SK-N-SH (cell line): ENCODE measurements around the gene KCTD3.

Experiments used
- MEF2A ChIP-seq: IDR thresholded peaks from 2 replicates; pipeline ENCODE4 v1.4.0; 2012; ENCODE audit warnings: low read depth, borderline replicate concordance
- NRF1 ChIP-seq: IDR thresholded peaks from 2 replicates; pipeline ENCODE4 v1.6.1; 2012; ENCODE audit warnings: low read depth, mild to moderate bottlenecking, low read length
- TF ChIP-seq, protein P1 (sequence below): IDR thresholded peaks from 2 replicates; pipeline ENCODE4 v1.4.0; 2012; ENCODE audit warnings: low read depth
- TF ChIP-seq, protein P2 (sequence below): fragments of 200-600 bp; sonication (generic); IDR thresholded peaks from 2 replicates; pipeline ENCODE4 v1.6.1; 2017; ENCODE audit warnings: antibody characterized with exemption, mild to moderate bottlenecking, moderate library complexity
- TF ChIP-seq, protein P3 (sequence below): IDR thresholded peaks from 2 replicates; pipeline ENCODE4 v1.6.1; 2012; ENCODE audit warnings: mild to moderate bottlenecking, low read depth, low read length, moderate library complexity

DNA sequence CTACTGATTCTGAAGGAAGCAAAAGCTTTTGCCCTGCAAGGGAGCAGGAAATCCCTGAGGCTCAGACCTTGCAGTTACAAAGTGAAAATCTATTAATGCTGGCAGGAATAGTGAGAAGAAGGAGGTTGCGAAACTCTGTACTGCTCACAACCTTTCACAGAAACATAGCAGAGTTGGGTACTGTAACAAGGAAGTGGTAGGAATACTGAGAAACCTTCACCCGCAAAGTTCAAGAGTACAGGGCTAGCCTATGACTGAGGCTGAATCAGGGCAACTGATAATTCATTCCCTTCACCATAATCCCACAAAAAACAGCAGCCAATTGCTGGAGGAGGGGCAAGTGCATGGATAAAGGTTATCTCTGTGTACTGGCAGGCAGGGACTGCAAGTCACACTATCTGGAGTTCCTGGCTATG, 23.9 kb upstream of the KCTD3 start:
- TF ChIP-seq, protein P1, sequence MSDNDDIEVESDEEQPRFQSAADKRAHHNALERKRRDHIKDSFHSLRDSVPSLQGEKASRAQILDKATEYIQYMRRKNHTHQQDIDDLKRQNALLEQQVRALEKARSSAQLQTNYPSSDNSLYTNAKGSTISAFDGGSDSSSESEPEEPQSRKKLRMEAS = no peak
- TF ChIP-seq, protein P2, sequence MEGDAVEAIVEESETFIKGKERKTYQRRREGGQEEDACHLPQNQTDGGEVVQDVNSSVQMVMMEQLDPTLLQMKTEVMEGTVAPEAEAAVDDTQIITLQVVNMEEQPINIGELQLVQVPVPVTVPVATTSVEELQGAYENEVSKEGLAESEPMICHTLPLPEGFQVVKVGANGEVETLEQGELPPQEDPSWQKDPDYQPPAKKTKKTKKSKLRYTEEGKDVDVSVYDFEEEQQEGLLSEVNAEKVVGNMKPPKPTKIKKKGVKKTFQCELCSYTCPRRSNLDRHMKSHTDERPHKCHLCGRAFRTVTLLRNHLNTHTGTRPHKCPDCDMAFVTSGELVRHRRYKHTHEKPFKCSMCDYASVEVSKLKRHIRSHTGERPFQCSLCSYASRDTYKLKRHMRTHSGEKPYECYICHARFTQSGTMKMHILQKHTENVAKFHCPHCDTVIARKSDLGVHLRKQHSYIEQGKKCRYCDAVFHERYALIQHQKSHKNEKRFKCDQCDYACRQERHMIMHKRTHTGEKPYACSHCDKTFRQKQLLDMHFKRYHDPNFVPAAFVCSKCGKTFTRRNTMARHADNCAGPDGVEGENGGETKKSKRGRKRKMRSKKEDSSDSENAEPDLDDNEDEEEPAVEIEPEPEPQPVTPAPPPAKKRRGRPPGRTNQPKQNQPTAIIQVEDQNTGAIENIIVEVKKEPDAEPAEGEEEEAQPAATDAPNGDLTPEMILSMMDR = no peak
- TF ChIP-seq MEF2A = no peak
- no peak for TF ChIP-seq NRF1
- TF ChIP-seq, protein P3, sequence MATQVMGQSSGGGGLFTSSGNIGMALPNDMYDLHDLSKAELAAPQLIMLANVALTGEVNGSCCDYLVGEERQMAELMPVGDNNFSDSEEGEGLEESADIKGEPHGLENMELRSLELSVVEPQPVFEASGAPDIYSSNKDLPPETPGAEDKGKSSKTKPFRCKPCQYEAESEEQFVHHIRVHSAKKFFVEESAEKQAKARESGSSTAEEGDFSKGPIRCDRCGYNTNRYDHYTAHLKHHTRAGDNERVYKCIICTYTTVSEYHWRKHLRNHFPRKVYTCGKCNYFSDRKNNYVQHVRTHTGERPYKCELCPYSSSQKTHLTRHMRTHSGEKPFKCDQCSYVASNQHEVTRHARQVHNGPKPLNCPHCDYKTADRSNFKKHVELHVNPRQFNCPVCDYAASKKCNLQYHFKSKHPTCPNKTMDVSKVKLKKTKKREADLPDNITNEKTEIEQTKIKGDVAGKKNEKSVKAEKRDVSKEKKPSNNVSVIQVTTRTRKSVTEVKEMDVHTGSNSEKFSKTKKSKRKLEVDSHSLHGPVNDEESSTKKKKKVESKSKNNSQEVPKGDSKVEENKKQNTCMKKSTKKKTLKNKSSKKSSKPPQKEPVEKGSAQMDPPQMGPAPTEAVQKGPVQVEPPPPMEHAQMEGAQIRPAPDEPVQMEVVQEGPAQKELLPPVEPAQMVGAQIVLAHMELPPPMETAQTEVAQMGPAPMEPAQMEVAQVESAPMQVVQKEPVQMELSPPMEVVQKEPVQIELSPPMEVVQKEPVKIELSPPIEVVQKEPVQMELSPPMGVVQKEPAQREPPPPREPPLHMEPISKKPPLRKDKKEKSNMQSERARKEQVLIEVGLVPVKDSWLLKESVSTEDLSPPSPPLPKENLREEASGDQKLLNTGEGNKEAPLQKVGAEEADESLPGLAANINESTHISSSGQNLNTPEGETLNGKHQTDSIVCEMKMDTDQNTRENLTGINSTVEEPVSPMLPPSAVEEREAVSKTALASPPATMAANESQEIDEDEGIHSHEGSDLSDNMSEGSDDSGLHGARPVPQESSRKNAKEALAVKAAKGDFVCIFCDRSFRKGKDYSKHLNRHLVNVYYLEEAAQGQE = no peak
